GM19035 (cell line): ENCODE measurements around the gene EPHB6.

ENCODE experiments used
- ATAC-seq: cut with Tn5 transposase; IDR thresholded peaks from one replicate; pipeline ENCODE4 v1.9.1; 2021; ENCODE audit not compliant: unreplicated experiment

Gene EPHB6

DNA sequence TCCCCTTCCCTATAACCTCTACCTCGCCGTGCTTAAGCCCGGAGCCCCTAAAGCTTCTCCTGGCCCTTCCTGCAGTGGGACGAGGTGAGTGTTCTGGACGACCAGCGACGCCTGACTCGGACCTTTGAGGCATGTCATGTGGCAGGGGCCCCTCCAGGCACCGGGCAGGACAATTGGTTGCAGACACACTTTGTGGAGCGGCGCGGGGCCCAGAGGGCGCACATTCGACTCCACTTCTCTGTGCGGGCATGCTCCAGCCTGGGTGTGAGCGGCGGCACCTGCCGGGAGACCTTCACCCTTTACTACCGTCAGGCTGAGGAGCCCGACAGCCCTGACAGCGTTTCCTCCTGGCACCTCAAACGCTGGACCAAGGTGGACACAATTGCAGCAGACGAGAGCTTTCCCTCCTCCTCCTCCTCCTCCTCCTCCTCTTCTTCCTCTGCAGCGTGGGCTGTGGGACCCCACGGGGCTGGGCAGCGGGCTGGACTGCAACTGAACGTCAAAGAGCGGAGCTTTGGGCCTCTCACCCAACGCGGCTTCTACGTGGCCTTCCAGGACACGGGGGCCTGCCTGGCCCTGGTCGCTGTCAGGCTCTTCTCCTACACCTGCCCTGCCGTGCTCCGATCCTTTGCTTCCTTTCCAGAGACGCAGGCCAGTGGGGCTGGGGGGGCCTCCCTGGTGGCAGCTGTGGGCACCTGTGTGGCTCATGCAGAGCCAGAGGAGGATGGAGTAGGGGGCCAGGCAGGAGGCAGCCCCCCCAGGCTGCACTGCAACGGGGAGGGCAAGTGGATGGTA is 9.2 kb downstream of the EPHB6 start:
- ATAC-seq: no peak

GRCh38 chr7:142864980-142865747 is 10.3 kb downstream of the EPHB6 start:
- no peak for ATAC-seq

GRCh38 chr7:142865766-142866165 is 10.9 kb downstream of the EPHB6 start:
- no peak for ATAC-seq

DNA sequence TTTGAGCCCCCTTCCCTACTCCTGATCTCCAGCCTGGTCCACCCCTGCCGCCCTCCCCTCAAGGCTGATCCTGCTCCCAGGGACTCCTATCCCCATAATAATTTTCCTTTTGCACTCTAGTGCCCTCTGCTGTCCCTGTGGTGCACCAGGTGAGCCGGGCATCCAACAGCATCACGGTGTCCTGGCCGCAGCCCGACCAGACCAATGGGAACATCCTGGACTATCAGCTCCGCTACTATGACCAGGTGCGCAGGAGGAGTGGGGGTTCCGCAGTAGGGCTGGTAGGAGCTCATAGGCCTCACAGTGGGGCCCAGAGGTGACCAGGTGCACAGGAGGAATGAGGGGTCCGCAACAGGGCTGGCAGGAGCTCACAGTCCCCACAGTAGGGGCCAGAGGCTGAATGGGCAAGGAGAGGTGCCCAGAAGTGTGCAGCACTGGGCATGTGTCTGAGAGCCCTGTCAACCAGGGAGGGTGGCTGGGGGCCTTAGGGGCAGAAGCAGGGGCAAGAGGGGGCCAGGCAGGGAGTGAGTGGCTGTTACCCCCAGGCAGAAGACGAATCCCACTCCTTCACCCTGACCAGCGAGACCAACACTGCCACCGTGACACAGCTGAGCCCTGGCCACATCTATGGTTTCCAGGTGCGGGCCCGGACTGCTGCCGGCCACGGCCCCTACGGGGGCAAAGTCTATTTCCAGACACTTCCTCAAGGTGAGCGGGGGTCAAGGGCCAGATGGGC is 11.7 kb downstream of the EPHB6 start:
- ATAC-seq: no peak

DNA sequence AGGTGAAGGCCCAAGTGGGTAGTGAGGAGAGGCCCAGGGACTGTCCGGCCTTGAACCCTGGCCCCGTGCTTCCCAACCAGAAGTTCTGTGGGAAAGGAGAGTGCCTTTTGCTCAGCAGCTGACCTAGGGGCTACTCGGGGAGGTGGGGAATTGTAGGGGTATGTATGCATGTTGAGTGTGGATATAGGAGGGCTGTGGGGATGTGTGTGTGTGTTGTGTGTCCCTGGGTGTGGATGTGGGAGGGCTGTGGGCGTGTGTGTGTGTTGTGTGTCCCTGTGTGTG is 12.2 kb downstream of the EPHB6 start:
- no peak for ATAC-seq

- ATAC-seq: no peak
Measured at GRCh38 chr7:142867398-142868187, 12.7 kb downstream of the EPHB6 start.

DNA sequence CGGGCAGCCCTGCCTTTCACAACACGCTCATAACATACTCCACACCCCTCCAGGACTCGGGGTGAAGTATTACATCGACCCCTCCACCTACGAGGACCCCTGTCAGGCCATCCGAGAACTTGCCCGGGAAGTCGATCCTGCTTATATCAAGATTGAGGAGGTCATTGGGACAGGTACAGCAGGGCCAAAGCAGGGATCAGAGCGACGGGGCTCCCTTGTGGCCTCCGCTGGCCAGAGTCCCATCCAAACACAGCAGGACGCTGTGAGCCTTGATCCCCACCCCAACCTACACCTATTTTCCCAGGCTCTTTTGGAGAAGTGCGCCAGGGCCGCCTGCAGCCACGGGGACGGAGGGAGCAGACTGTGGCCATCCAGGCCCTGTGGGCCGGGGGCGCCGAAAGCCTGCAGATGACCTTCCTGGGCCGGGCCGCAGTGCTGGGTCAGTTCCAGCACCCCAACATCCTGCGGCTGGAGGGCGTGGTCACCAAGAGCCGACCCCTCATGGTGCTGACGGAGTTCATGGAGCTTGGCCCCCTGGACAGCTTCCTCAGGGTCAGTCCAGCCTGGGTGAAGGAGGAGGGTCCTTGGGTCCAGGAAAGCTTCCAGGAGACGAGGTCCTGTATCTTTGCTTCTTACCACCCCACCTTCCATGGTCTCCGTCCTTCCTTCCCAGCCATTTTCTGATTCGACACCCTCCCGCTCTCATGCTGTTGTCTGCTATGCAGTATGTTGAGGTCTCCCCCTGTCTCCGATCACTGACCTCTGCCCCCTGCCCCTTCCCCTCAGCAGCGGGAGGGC is 13.5 kb downstream of the EPHB6 start:
- no peak for ATAC-seq

GRCh38 chr7:142868986-142869415 is 14.1 kb downstream of the EPHB6 start:
- ATAC-seq: no peak

- ATAC-seq: no peak
Measured at GRCh38 chr7:142869434-142869833, 14.6 kb downstream of the EPHB6 start.

- no peak for ATAC-seq
Measured at GRCh38 chr7:142870147-142870559, 15.3 kb downstream of the EPHB6 start.

DNA sequence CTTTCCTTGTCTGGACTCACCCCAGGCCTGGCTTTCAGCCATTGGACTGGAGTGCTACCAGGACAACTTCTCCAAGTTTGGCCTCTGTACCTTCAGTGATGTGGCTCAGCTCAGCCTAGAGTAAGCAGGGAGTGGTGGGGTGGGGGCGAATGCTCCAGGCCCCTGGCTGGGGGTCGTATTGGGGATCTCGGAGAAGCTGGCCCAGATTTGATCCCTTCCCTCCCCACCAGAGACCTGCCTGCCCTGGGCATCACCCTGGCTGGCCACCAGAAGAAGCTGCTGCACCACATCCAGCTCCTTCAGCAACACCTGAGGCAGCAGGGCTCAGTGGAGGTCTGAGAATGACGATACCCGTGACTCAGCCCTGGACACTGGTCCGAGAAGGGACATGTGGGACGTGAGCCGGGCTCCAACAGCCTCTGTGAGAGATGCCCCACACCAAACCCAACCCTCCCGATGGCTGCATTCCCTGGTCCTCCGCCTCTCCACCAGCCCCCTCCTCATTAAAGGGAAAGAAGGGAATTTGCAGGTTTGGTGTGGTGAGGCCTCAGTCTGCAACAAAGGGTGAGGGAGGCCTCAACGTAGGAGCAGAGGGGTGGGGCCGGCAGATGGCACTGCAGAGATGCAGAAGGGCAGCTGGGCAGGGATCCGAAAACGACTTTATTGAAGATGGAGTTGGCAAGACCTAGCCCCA is 15.8 kb downstream of the EPHB6 start:
- ATAC-seq: no peak

- no peak for ATAC-seq
Measured at GRCh38 chr7:142871260-142872105, 16.6 kb downstream of the EPHB6 start.

- no peak for ATAC-seq
Measured at GRCh38 chr7:142872106-142872675, 17.3 kb downstream of the EPHB6 start.

DNA sequence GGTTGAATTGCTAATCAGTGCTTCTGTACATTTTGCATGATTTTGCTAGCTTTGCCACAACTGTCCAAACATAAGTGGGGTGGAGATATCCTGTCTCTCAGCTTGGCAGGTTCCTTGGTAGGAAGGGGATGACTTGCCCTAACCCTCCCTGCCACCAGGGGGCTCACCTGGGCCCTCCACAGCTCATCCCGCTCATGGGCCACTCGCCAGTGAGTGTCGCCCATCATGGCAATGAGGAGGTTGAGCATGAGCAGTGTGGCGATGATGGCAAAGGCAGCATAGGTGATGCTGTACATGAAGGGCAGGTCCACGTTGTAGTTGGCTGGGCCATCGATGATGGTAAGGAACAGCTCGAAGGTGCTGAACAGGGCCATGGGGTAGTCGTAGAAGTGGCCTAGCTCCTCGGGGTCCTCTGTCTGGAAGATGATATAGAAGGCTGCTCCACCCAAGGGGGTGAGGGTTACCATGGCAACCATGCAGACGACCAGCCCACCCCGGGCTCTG is 18.5 kb downstream of the EPHB6 start:
- no peak for ATAC-seq

GRCh38 chr7:142873871-142874270 is 19.0 kb downstream of the EPHB6 start:
- ATAC-seq: no peak

- ATAC-seq: no peak
Measured at GRCh38 chr7:142874409-142874808, 19.5 kb downstream of the EPHB6 start.

DNA sequence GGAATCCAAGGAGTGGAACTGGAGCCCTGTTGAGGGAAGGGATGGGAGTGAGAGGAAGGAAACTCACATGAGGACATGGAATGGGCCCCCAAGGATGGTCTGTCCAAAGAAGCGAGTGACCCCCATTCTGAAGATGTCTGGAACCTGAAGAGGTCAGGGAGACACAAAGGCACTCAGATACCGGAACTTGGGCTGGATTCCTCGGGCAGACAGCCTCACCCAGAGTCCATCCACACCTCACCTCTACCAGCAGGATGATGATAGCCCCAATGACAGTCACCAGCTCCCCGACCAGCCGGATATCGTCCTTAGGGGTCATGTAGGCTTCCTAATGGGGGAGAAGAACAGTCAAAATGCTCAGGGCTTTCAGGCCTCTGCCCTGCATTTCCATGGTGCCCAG is 20.0 kb downstream of the EPHB6 start:
- no peak for ATAC-seq

DNA sequence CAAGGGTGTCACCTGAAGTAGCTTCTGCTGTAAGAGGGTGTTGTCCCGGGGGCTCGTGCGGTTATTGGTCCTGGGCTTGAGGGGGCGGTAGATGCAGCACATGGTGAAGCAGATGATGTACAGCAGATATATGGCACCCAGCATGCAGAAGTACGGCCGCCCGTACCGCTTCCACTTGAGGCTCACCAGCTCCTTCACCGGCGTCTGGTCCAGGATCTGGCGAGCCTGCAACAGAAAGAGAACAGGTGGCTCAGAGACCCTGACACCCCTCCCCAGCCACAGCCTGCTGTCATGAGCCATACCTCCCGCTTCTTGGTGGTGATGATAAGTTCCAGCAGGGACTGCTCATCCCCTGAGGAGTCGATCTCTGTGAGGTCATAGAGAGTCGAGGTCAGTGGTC is 20.6 kb downstream of the EPHB6 start:
- no peak for ATAC-seq
